ENCODE results near the gene SCYGR5. TPM values are rescaled to one million over a fixed set of nuclear protein-coding genes. Genes with fewer than 3 reads are reported as not detected.

SCYGR5 gene
- total RNA-seq, 4 donors from 2014 or later: not detected

- H3K27me3 ChIP-seq: no peaks in the 10 kb centered on the region
- WGBS, 2 donors (ENCODE audit: low coverage in 1 of 2): 89 to 95% methylated on average over 6 to 7 of the region's 7 CpGs
- no peak overlapping the region for H3K27ac ChIP-seq
- H3K9me3 ChIP-seq: no peaks in the 10 kb centered on the region
- no peak for ATAC-seq
- no peak overlapping the region for H3K4me3 ChIP-seq
- TF ChIP-seq POLR2A (IDR thresholded peaks at IDR 0.05) (no peak), EP300 (IDR thresholded peaks at IDR 0.05) (no peak), POLR2AphosphoS5 (IDR thresholded peaks at IDR 0.05) (no peak)
- TF ChIP-seq, protein P1, sequence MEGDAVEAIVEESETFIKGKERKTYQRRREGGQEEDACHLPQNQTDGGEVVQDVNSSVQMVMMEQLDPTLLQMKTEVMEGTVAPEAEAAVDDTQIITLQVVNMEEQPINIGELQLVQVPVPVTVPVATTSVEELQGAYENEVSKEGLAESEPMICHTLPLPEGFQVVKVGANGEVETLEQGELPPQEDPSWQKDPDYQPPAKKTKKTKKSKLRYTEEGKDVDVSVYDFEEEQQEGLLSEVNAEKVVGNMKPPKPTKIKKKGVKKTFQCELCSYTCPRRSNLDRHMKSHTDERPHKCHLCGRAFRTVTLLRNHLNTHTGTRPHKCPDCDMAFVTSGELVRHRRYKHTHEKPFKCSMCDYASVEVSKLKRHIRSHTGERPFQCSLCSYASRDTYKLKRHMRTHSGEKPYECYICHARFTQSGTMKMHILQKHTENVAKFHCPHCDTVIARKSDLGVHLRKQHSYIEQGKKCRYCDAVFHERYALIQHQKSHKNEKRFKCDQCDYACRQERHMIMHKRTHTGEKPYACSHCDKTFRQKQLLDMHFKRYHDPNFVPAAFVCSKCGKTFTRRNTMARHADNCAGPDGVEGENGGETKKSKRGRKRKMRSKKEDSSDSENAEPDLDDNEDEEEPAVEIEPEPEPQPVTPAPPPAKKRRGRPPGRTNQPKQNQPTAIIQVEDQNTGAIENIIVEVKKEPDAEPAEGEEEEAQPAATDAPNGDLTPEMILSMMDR (IDR thresholded peaks at IDR 0.05): no peak
- no peaks in the 10 kb centered on the region for H3K36me3 ChIP-seq
- no peaks in the 10 kb centered on the region for H3K4me1 ChIP-seq
Measured at GRCh38 chr2:227710986-227711385, 44.4 kb downstream of the SCYGR5 start.

DNA sequence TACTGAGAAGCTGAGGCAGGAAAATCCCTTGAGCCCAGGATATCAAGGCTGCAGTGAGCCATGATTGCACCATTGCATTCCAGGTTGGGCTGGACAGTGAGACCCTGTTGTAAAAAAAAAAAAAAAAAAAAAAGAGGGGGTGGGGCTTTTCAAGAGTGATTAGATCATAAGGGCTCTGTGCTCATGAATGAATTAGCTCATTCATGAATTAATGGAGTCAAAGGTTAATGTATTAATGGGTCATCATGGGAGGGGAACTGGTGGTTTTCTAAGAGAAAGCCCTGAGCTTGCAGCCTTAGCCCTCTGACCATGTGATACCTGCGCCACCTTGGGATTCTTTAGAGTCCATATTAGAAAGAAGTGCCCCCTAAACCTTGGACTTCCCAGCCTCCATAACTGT lies 46.7 kb downstream of the SCYGR5 start:
- TF ChIP-seq EP300 (IDR thresholded peaks at IDR 0.05) (no peak), POLR2A (IDR thresholded peaks at IDR 0.05) (no peak)
- TF ChIP-seq, protein P1 (IDR thresholded peaks at IDR 0.05): no peak
- Histone ChIP-seq H3K9me3 (no peaks in the 10 kb centered on the region), H3K36me3 (no peaks in the 10 kb centered on the region), H3K27me3 (no peaks in the 10 kb centered on the region), H3K27ac (no peak overlapping the region), H3K4me1 (peaks cover 0 to 14% (median 5%) of the 10 kb centered on the region in 3 donors), H3K4me3 (no peak overlapping the region)
- ATAC-seq: no peak
- WGBS, 2 donors (ENCODE audit: low coverage in 1 of 2): 83 to 91% methylated on average over 1 of the region's 1 CpG

DNA sequence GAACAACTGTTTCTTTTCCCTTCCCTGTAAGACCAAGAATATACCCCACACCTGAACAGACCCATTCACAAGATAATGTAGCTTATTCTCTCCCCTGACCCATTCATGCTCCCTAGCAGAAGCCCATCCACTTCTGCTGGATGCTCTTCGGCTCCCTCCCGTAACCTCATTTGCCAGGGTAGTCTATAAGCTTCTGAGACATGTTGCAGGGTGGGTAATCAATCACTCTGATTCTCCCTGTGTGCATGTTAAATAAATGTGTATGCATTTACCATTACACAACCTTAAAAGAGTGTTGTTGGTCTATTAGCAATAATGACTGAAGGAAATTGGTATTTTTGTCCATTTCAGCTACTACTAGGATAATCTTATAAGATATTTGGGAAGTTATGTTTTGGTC lies 49.9 kb downstream of the SCYGR5 start:
- Histone ChIP-seq H3K4me1 (peaks cover 0 to 21% (median 5%) of the 10 kb centered on the region in 3 donors), H3K4me3 (no peak overlapping the region), H3K9me3 (no peaks in the 10 kb centered on the region), H3K36me3 (no peaks in the 10 kb centered on the region), H3K27ac (no peak overlapping the region), H3K27me3 (no peaks in the 10 kb centered on the region)
- TF ChIP-seq, protein P1 (IDR thresholded peaks at IDR 0.05): no peak
- TF ChIP-seq EP300 (IDR thresholded peaks at IDR 0.05) (no peak), POLR2AphosphoS5 (IDR thresholded peaks at IDR 0.05) (no peak), POLR2A (IDR thresholded peaks at IDR 0.05) (no peak)
- WGBS, 2 donors (ENCODE audit: low coverage in 1 of 2): 82 to 90% methylated on average over 2 of the region's 2 CpGs
- ATAC-seq: no peak

Other genes starting within 250 kb of the SCYGR5 start
- 10 to 100 TPM; 26.0 to 73.1 (median 53.0) TPM for gene AGFG1, start 194.6 kb upstream of the SCYGR5 start, total RNA-seq
- not detected for gene SCYGR2, start 67.9 kb upstream of the SCYGR5 start, total RNA-seq
- gene SCYGR3, start 52.0 kb upstream of the SCYGR5 start, total RNA-seq: not detected
- gene SCYGR4, start 49.3 kb upstream of the SCYGR5 start, total RNA-seq: under 1 TPM in 1 of 4 donors, not detected in 3; 0.62 TPM
- gene SLC19A3, start 51.2 kb downstream of the SCYGR5 start, total RNA-seq: 1 to 10 TPM in 2 of 4 donors, under 1 TPM in 1, not detected in 1; 0.69 to 3.5 (median 1.8) TPM
- gene SCYGR6, start 58.0 kb downstream of the SCYGR5 start, total RNA-seq: not detected
- not detected for gene SCYGR7, start 61.5 kb downstream of the SCYGR5 start, total RNA-seq
- not detected for gene SCYGR8, start 79.1 kb downstream of the SCYGR5 start, total RNA-seq
- gene CCL20, start 147.0 kb downstream of the SCYGR5 start, total RNA-seq: 1 to 10 TPM in 1 of 4 donors, not detected in 3; 3.1 TPM
- not detected for gene DAW1, start 204.8 kb downstream of the SCYGR5 start, total RNA-seq

Measured in gastroesophageal sphincter (tissue), 4 donors.